Peyer's patch (tissue), 4 donors: ENCODE results near the gene GALNT17. TPM values are rescaled to one million over a fixed set of nuclear protein-coding genes. Genes with fewer than 3 reads are reported as not detected.

Experiments
- DNase-seq, 3 donors: peaks; one replicate each; pipeline ENCODE4 v3.0.0-alpha.2; 2017 to 2019
- H3K27ac ChIP-seq, 4 donors: fragments of 200-600 bp; sonication (generic); one replicate each; pipeline ENCODE4 v1.5.1; 2016 to 2019
- H3K27me3 ChIP-seq, 2 donors: fragments of 200-600 bp; sonication (generic); one replicate each; pipeline ENCODE4 v1.5.1; 2019
- H3K36me3 ChIP-seq, 3 donors: fragments of 200-600 bp; sonication (generic); one replicate each; pipeline ENCODE4 v1.5.1; 2016 to 2019
- H3K4me1 ChIP-seq, 4 donors: fragments of 200-600 bp; sonication (generic); one replicate each; pipeline ENCODE4 v1.5.1; 2016 to 2019
- H3K4me3 ChIP-seq, 4 donors: fragments of 200-600 bp; sonication (generic); 1 replicate in 3 of 4; 2 replicates in 1 of 4; pipeline ENCODE4 v1.5.1; 2016 to 2019; ENCODE audit warnings: mild to moderate bottlenecking in 1 of 4
- H3K9me3 ChIP-seq, 4 donors: fragments of 200-600 bp; sonication (generic); one replicate each; pipeline ENCODE4 v1.5.1; 2016 to 2019; ENCODE audit warnings: mild to moderate bottlenecking in 1 of 4
- CTCF ChIP-seq, 6 experiments: fragments of 450-650 bp in 4 of 6; fragments of 200-600 bp in 2 of 6; sonication (generic) in 1 of 6; IDR thresholded peaks; one replicate each; pipeline ENCODE4 v1.5.1; 2017 to 2019; ENCODE audit warnings: antibody characterized with exemption in 6 of 6, mild to moderate bottlenecking in 3 of 6, moderate library complexity in 1 of 6
- POLR2A ChIP-seq, 2 donors: fragments of 450-650 bp; IDR thresholded peaks; one replicate each; pipeline ENCODE4 v1.5.1; 2017; ENCODE audit warnings: antibody characterized with exemption in 2 of 2, mild to moderate bottlenecking in 2 of 2, moderate library complexity in 2 of 2
- total RNA-seq, 4 donors: library from RNA; depleted of rRNA; stranded (reverse); fragments of >200 nt; gene quantifications; one replicate each; pipeline ENCODE4 v1.1.0, GENCODE V29; 2016

The GALNT17 gene
- total RNA-seq, 4 donors from 2014 or later, result 0.88 to 17.3 (median 2.3) TPM

- Histone ChIP-seq H3K36me3 (no peaks in the 10 kb centered on the region), H3K27ac (no peak overlapping the region), H3K9me3 (no peaks in the 10 kb centered on the region), H3K4me1 (no peaks in the 10 kb centered on the region), H3K4me3 (no peak overlapping the region), H3K27me3 (no peaks in the 10 kb centered on the region)
- DNase-seq, result no peak
- TF ChIP-seq CTCF (IDR thresholded peaks at IDR 0.05) (no peak), POLR2A (IDR thresholded peaks at IDR 0.05) (no peak)
These were observed 607.7 kb downstream of the GALNT17 start for GRCh38 chr7:71739520-71740173.

- Histone ChIP-seq H3K4me1 (no peaks in the 10 kb centered on the region), H3K9me3 (no peaks in the 10 kb centered on the region), H3K27ac (no peak overlapping the region), H3K4me3 (no peak overlapping the region), H3K36me3 (no peaks in the 10 kb centered on the region), H3K27me3 (no peaks in the 10 kb centered on the region)
- no peak for TF ChIP-seq CTCF (IDR thresholded peaks at IDR 0.05)
- no peak for TF ChIP-seq POLR2A (IDR thresholded peaks at IDR 0.05)
- DNase-seq, result no peak
These were observed 608.2 kb downstream of the GALNT17 start for GRCh38 chr7:71740174-71740560.

GRCh38 chr7:71746006-71746405 lies 614.1 kb downstream of the GALNT17 start:
- no peak overlapping the region for H3K27ac ChIP-seq
- H3K4me1 ChIP-seq, result no peaks in the 10 kb centered on the region
- no peak for TF ChIP-seq CTCF (IDR thresholded peaks at IDR 0.05)
- no peak for DNase-seq
- no peaks in the 10 kb centered on the region for H3K36me3 ChIP-seq
- no peak overlapping the region for H3K4me3 ChIP-seq
- H3K9me3 ChIP-seq, result no peaks in the 10 kb centered on the region
- no peaks in the 10 kb centered on the region for H3K27me3 ChIP-seq

GRCh38 chr7:71750290-71750689 lies 618.3 kb downstream of the GALNT17 start:
- H3K27ac ChIP-seq, result no peak overlapping the region
- H3K27me3 ChIP-seq, result no peaks in the 10 kb centered on the region
- no peaks in the 10 kb centered on the region for H3K9me3 ChIP-seq
- no peak for DNase-seq
- no peak for TF ChIP-seq POLR2A (IDR thresholded peaks at IDR 0.05)
- no peak for TF ChIP-seq CTCF (IDR thresholded peaks at IDR 0.05)
- H3K4me1 ChIP-seq, result peaks cover 0 to 5% (median 0%) of the 10 kb centered on the region in 4 donors
- no peak overlapping the region for H3K4me3 ChIP-seq
- H3K36me3 ChIP-seq, result no peaks in the 10 kb centered on the region

GRCh38 chr7:71752171-71752935 lies 620.4 kb downstream of the GALNT17 start:
- H3K27ac ChIP-seq, result no peak overlapping the region
- H3K4me3 ChIP-seq, result no peak overlapping the region
- H3K9me3 ChIP-seq, result no peaks in the 10 kb centered on the region
- no peaks in the 10 kb centered on the region for H3K36me3 ChIP-seq
- DNase-seq, result peak in 1 of 3 donors; percentile 57
- peaks cover 0 to 5% (median 0%) of the 10 kb centered on the region in 4 donors for H3K4me1 ChIP-seq
- H3K27me3 ChIP-seq, result no peaks in the 10 kb centered on the region
- TF ChIP-seq CTCF (IDR thresholded peaks at IDR 0.05) (peak in 3 of 6 experiments; percentile 18 to 31 (median 19)), POLR2A (IDR thresholded peaks at IDR 0.05) (no peak)
